Mucosa of descending colon (tissue), 3 donors: Measurements from ENCODE around the gene MIEN1. TPM values are rescaled to one million over a fixed set of nuclear protein-coding genes. Genes with fewer than 3 reads are reported as not detected.
"Not testable (repeated sequence)": the region's sequence is repeated elsewhere in the genome, so short reads cannot be mapped to it uniquely, and the experiment has no call there.

Experiments used
- ATAC-seq: fragments of 200-7000 bp; cut with Tn5 transposase; one replicate; pipeline ENCODE4 v1.9.1; 2020; ENCODE audit warnings: mild to moderate bottlenecking, moderate library complexity
- DNase-seq, 3 donors: peaks; one replicate each; pipeline ENCODE4 v3.0.0-alpha.2; 2020
- H3K36me3 ChIP-seq: fragments of 200-600 bp; one replicate; pipeline ENCODE4 v1.8.0; 2021; ENCODE audit warnings: low read depth, mild to moderate bottlenecking
- H3K4me1 ChIP-seq: fragments of 200-600 bp; one replicate; pipeline ENCODE4 v1.8.0; 2021; ENCODE audit warnings: low read depth, mild to moderate bottlenecking
- H3K4me3 ChIP-seq: fragments of 200-600 bp; one replicate; pipeline ENCODE4 v1.8.0; 2021; ENCODE audit warnings: mild to moderate bottlenecking
- H3K9me3 ChIP-seq: fragments of 200-600 bp; one replicate; pipeline ENCODE4 v1.8.0; 2021; ENCODE audit warnings: mild to moderate bottlenecking
- CTCF ChIP-seq: fragments of 200-600 bp; IDR thresholded peaks from one replicate; pipeline ENCODE4 v1.8.0; 2022; ENCODE audit warnings: antibody characterized with exemption, mild to moderate bottlenecking
- intact Hi-C, 2 donors: fragments of 100-400 bp; cut with DNase I in 1 of 2; cut with micrococcal nuclease in 1 of 2; formaldehyde crosslinking; loops; one replicate each; pipeline versions ENCODE4 v1.11.0 to v1.11.1; 2022; cut with DNase I, micrococcal nuclease
- total RNA-seq, 3 donors: library from RNA; stranded (reverse); fragmentation: NEBNext Ultra II Directional in 2 of 3; extraction: Animal tissue kit (Norgen Biotek cat#: 25700) in 2 of 3; gene quantifications; one replicate each; pipeline versions ENCODE4 v1.2.1 to v1.2.4, GENCODE V29; 2021 to 2023
- donor health status: DM: no; HTN: no; CAD: no; lungs with moderate emphysema.
- donor health status: DM: no; HTN: no; CAD: no.
- donor health status: DM: no; HTN: yes; CAD: no.

The MIEN1 gene
- total RNA-seq, 3 donors from 2014 or later = 63.2 to 84.3 (median 67.1) TPM

GRCh38 chr17:39765175-39765574, 34.8 kb upstream of the MIEN1 start:
- DNase-seq (no peak), ATAC-seq (no peak)
- H3K4me1 ChIP-seq = no peaks in the 10 kb centered on the region
- no peaks in the 10 kb centered on the region for H3K9me3 ChIP-seq
- no peak overlapping the region for H3K4me3 ChIP-seq
- H3K36me3 ChIP-seq = no peaks in the 10 kb centered on the region
- intact Hi-C loops = no loop called here
- TF ChIP-seq CTCF = no peak

DNA sequence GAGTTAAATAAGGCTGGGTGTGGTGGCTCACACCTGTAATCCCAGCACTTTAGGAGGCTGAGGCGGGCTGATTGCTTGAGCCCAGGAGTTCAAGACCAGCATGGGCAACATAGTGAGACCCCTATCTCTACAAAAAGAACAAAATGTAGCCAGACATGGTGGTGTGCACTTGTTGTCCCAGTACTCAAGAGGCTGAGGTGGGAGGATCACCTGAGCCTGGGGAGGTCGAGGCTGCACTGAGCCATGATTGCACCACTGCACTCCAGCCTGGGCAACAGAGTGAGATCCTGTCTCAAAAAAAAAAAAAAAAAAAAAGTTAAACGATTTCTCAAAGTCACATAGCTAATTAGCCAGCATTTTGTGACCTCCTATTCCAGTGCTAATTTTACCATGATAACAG, 33.8 kb upstream of the MIEN1 start:
- H3K4me3 ChIP-seq, H3K4me1 ChIP-seq, intact Hi-C loops, H3K36me3 ChIP-seq, ATAC-seq, H3K9me3 ChIP-seq, DNase-seq: not testable (repeated sequence)

DNA sequence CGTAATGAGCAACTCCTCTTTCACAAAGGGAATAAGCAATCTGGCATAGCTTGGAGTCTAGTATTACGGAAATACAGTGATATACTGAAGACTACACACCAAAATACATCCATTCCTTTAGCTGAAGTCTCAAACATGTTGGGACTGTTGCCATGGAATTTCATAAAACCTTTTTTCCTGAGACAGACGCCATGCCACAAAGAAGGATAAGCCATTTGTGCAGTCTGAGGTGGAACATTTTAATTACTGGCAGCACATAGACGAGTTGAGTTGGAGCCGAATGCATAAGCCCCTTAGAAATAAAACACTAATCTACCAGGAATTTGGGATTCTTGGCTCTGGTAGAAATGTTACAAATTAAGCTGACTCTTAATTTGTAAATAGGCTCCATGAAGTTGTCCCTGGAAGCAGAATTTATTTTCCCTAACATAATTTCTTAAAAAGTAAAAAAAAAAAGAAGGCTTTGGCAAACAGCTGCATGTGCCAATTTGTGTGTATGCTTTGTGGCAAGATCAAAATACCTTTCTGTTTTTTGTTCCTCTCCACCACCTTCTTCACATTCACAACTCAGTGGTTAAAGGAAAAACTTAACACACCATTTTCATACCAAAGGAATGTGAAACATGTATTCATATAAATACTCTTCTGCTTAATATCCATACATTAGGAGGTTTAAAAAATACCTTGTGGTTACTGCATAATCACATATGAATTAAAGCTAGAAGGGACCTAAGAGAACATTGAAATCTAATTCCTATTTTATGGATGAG, 32.9 kb upstream of the MIEN1 start:
- ATAC-seq (no peak), DNase-seq (no peak)
- intact Hi-C loops = no loop called here
- H3K9me3 ChIP-seq = no peaks in the 10 kb centered on the region
- no peaks in the 10 kb centered on the region for H3K36me3 ChIP-seq
- H3K4me1 ChIP-seq = no peaks in the 10 kb centered on the region
- no peak for TF ChIP-seq CTCF
- H3K4me3 ChIP-seq = no peak overlapping the region

- H3K4me3 ChIP-seq = no peak overlapping the region
- H3K4me1 ChIP-seq = no peaks in the 10 kb centered on the region
- intact Hi-C loops = no loop called here
- H3K9me3 ChIP-seq = no peaks in the 10 kb centered on the region
- no peaks in the 10 kb centered on the region for H3K36me3 ChIP-seq
- TF ChIP-seq CTCF = no peak
- ATAC-seq = no peak
- no peak for DNase-seq
These were observed 31.6 kb upstream of the MIEN1 start for GRCh38 chr17:39761861-39762496.

GRCh38 chr17:39759204-39759603, 28.9 kb upstream of the MIEN1 start:
- no peaks in the 10 kb centered on the region for H3K9me3 ChIP-seq
- peaks cover 5% of the 10 kb centered on the region for H3K4me1 ChIP-seq
- no peaks in the 10 kb centered on the region for H3K36me3 ChIP-seq
- no peak overlapping the region for H3K4me3 ChIP-seq
- DNase-seq (no peak), ATAC-seq (no peak)
- no peak for TF ChIP-seq CTCF
- intact Hi-C loops = loop anchor here in 1 of 2 donors (10.0 kb wide), 1 partner anchor 134 kb away; the partner anchor contains the start of gene PPP1R1B
